Bronchial epithelial cell (primary cell): ENCODE results near the gene OR56B4. TPM values are rescaled to one million over a fixed set of nuclear protein-coding genes. Genes with fewer than 3 reads are reported as not detected.
"Not testable (repeated sequence)": the region's sequence is repeated elsewhere in the genome, so short reads cannot be mapped to it uniquely, and the experiment has no call there.

ENCODE experiments used
- DNase-seq: peaks from one replicate; pipeline ENCODE4 v3.0.0-alpha.2; 2010; ENCODE audit warnings: low read depth
- FAIRE-seq: peaks from 2 replicates; lab custom pipeline; 2011; peaks lifted over from hg19 to GRCh38; lab: Jason Lieb, UNC
- H3K27me3 ChIP-seq: 2 replicates; pipeline ENCODE4 v1.5.1; 2011; ENCODE audit warnings: low read length; ENCODE audit not compliant: control insufficient read depth, insufficient read depth
- H3K36me3 ChIP-seq: 2 replicates; pipeline ENCODE4 v1.5.1; 2011; ENCODE audit warnings: low read length; ENCODE audit not compliant: control insufficient read depth, insufficient read depth
- H3K4me3 ChIP-seq: 2 replicates; pipeline ENCODE4 v1.5.1; 2011; ENCODE audit warnings: mild to moderate bottlenecking, low read depth, low read length, control low read depth
- CTCF ChIP-seq: IDR thresholded peaks from 2 replicates; pipeline ENCODE4 v1.5.1; 2011; ENCODE audit warnings: mild to moderate bottlenecking, moderate library complexity, low read length, control low read depth, inconsistent platforms; ENCODE audit not compliant: insufficient read depth, severe bottlenecking
- total RNA-seq: library from RNA; depleted of rRNA; stranded (reverse); fragments of >200 nt; gene quantifications from 2 replicates; pipeline ENCODE4 v1.2.1, GENCODE V29; 2014

OR56B4 gene
- total RNA-seq, result not detected in 2 replicates

GRCh38 chr11:6107384-6107783, at the start of gene OR56B4:
Gene OR56B4 (plus strand): TSS chr11:6107684. CDS start chr11:6107779, 95 bp downstream.
- not testable (repeated sequence) for FAIRE-seq, H3K27me3 ChIP-seq, H3K36me3 ChIP-seq, DNase-seq, H3K4me3 ChIP-seq

GRCh38 chr11:6061475-6061874, 46.0 kb upstream of the OR56B4 start:
- no peaks in the 10 kb centered on the region for H3K36me3 ChIP-seq
- no peak for TF ChIP-seq CTCF
- no peaks in the 10 kb centered on the region for H3K27me3 ChIP-seq
- no peak for FAIRE-seq
- DNase-seq, result no peak
- H3K4me3 ChIP-seq, result no peak overlapping the region

GRCh38 chr11:6062691-6063358, 44.7 kb upstream of the OR56B4 start:
- DNase-seq (no peak), FAIRE-seq (no peak)
- Histone ChIP-seq H3K27me3 (no peaks in the 10 kb centered on the region), H3K36me3 (no peaks in the 10 kb centered on the region), H3K4me3 (no peak overlapping the region)
- no peak for TF ChIP-seq CTCF

GRCh38 chr11:6067502-6067901, 40.0 kb upstream of the OR56B4 start:
- Histone ChIP-seq H3K36me3 (no peaks in the 10 kb centered on the region), H3K4me3 (no peak overlapping the region), H3K27me3 (no peaks in the 10 kb centered on the region)
- FAIRE-seq (no peak), DNase-seq (no peak)
- no peak for TF ChIP-seq CTCF

GRCh38 chr11:6076443-6076842, 31.0 kb upstream of the OR56B4 start:
- not testable (repeated sequence) for FAIRE-seq, H3K36me3 ChIP-seq, DNase-seq, H3K4me3 ChIP-seq, H3K27me3 ChIP-seq

- no peak overlapping the region for H3K4me3 ChIP-seq
- TF ChIP-seq CTCF, result no peak
- H3K36me3 ChIP-seq, result no peaks in the 10 kb centered on the region
- FAIRE-seq (no peak), DNase-seq (no peak)
- no peaks in the 10 kb centered on the region for H3K27me3 ChIP-seq
Measured at GRCh38 chr11:6077723-6078122, 29.8 kb upstream of the OR56B4 start.

GRCh38 chr11:6079463-6079862, 28.0 kb upstream of the OR56B4 start:
- no peak for TF ChIP-seq CTCF
- FAIRE-seq (no peak), DNase-seq (no peak)

More at GRCh38 chr11:6079463-6079862, 28.0 kb upstream of the OR56B4 start:
- Histone ChIP-seq H3K36me3 (no peaks in the 10 kb centered on the region), H3K4me3 (no peak overlapping the region), H3K27me3 (no peaks in the 10 kb centered on the region)
